B cell (primary cell): Measurements from ENCODE around the gene MYH11. TPM values are rescaled to one million over a fixed set of nuclear protein-coding genes. Genes with fewer than 3 reads are reported as not detected.

Source experiments
- ATAC-seq: fragments of 200-7000 bp; cut with Tn5 transposase; one replicate; pipeline ENCODE4 v1.10.0; 2021; ENCODE audit warnings: low read depth, mild to moderate bottlenecking, moderate number of reproducible peaks, moderate library complexity
- CTCF ChIA-PET: fragments of 350-600 bp; sonication (Branson Sonifier 250); formaldehyde crosslinking; loops from one replicate; lab custom pipeline; 2021; ENCODE audit warnings: antibody characterized with exemption, inconsistent platforms; lab: Charles Lee
- POLR2A ChIA-PET: fragments of 350-600 bp; sonication (Branson Sonifier 250); formaldehyde crosslinking; loops from one replicate; lab custom pipeline; 2021; ENCODE audit warnings: antibody characterized with exemption; lab: Charles Lee
- DNase-seq: peaks from one replicate; pipeline ENCODE4 v3.0.0; 2013
- H2AFZ ChIP-seq: 2 replicates; pipeline ENCODE4 v1.6.1; 2012; ENCODE audit warnings: mild to moderate bottlenecking, low read depth, low read length; ENCODE audit not compliant: insufficient read depth, poor library complexity, severe bottlenecking
- H3K27ac ChIP-seq, 2 donors: 1 replicate in 1 of 2; 2 replicates in 1 of 2; pipeline ENCODE4 v1.5.1; 2012 to 2013; ENCODE audit warnings: low read length in 2 of 2, mild to moderate bottlenecking in 2 of 2, moderate library complexity in 1 of 2
- H3K27me3 ChIP-seq, 4 experiments: fragments of 200-600 bp in 1 of 4; sonication (generic) in 1 of 4; replicated peaks in 1 of 4; 1 replicate in 2 of 4; 2 replicates in 2 of 4; pipeline versions ENCODE4 v1.6.1 to v1.7.0; 2013 to 2016; ENCODE audit warnings: low read length in 3 of 4, mild to moderate bottlenecking in 2 of 4, mixed read lengths in 1 of 4, moderate library complexity in 1 of 4; ENCODE audit not compliant: insufficient read depth in 4 of 4, control insufficient read depth in 3 of 4; ENCODE audit errors: control extremely low read depth in 1 of 4
- H3K36me3 ChIP-seq, 2 experiments: replicated peaks in 1 of 2; 1 replicate in 1 of 2; 2 replicates in 1 of 2; pipeline versions ENCODE4 v1.6.1 to v1.7.1; 2013; ENCODE audit warnings: low read length in 1 of 2; ENCODE audit not compliant: insufficient read depth in 2 of 2, control insufficient read depth in 1 of 2; ENCODE audit errors: control extremely low read depth in 1 of 2, extremely low read depth in 1 of 2
- H3K4me1 ChIP-seq, 2 donors: fragments of 200-600 bp in 1 of 2; sonication (generic) in 1 of 2; 1 replicate in 1 of 2; 2 replicates in 1 of 2; pipeline versions ENCODE4 v1.5.1 to v1.6.1; 2013 to 2017; ENCODE audit warnings: low read length in 2 of 2; ENCODE audit not compliant: control insufficient read depth in 2 of 2, insufficient read depth in 2 of 2
- H3K4me2 ChIP-seq: replicated peaks from 2 replicates; pipeline ENCODE3; 2012; ENCODE audit warnings: mild to moderate bottlenecking, low read depth, low read length; ENCODE audit not compliant: poor library complexity, severe bottlenecking
- H3K4me3 ChIP-seq, 5 experiments: fragments of 200-600 bp in 1 of 5; sonication (generic) in 1 of 5; 1 replicate in 3 of 5; 2 replicates in 2 of 5; pipeline versions ENCODE4 v1.5.1 to v1.7.0; 2011 to 2016; ENCODE audit warnings: low read length in 4 of 5, mild to moderate bottlenecking in 4 of 5, low read depth in 2 of 5, control low read depth in 1 of 5, moderate library complexity in 1 of 5; ENCODE audit not compliant: insufficient read depth in 1 of 5; ENCODE audit errors: control extremely low read depth in 1 of 5, extremely low read depth in 1 of 5
- H3K79me2 ChIP-seq: fragments of 200-600 bp; sonication (generic); one replicate; pipeline ENCODE4 v1.6.0; 2016; ENCODE audit warnings: low read length; ENCODE audit not compliant: control insufficient read depth, insufficient read depth
- H3K9ac ChIP-seq: fragments of 200-600 bp; sonication (generic); 2 replicates; pipeline ENCODE4 v1.6.1; 2017; ENCODE audit warnings: mild to moderate bottlenecking, low read length, moderate library complexity
- H3K9me3 ChIP-seq, 3 donors: one replicate each; pipeline versions ENCODE4 v1.6.1 to v1.7.1; 2013; ENCODE audit warnings: low read length in 2 of 3; ENCODE audit not compliant: control insufficient read depth in 2 of 3, insufficient read depth in 1 of 3; ENCODE audit errors: control extremely low read depth in 1 of 3
- H4K20me1 ChIP-seq: 2 replicates; pipeline ENCODE4 v1.6.0; 2012; ENCODE audit warnings: mild to moderate bottlenecking, low read length; ENCODE audit not compliant: insufficient read depth, control insufficient read depth, poor library complexity, severe bottlenecking
- H3K27ac Mint-ChIP-seq: one replicate; pipeline ENCODE4 v1.8.0; 2021; ENCODE audit warnings: mixed read lengths
- H3K27me3 Mint-ChIP-seq: one replicate; pipeline ENCODE4 v1.8.0; 2021; ENCODE audit warnings: mixed read lengths
- H3K4me1 Mint-ChIP-seq: one replicate; pipeline ENCODE4 v1.8.0; 2021; ENCODE audit warnings: mixed read lengths
- H3K4me3 Mint-ChIP-seq: one replicate; pipeline ENCODE4 v1.8.0; 2021; ENCODE audit warnings: mixed read lengths
- H3K9me3 Mint-ChIP-seq: one replicate; pipeline ENCODE4 v1.8.0; 2022; ENCODE audit warnings: mixed read lengths; ENCODE audit not compliant: insufficient read depth
- CTCF ChIP-seq: fragments of 200-600 bp; IDR thresholded peaks from one replicate; pipeline ENCODE4 v1.8.0; 2022; ENCODE audit warnings: antibody characterized with exemption, mild to moderate bottlenecking
- EZH2 ChIP-seq: IDR thresholded peaks from 2 replicates; pipeline ENCODE4 v1.6.1; 2012; ENCODE audit warnings: borderline replicate concordance, low read depth, mild to moderate bottlenecking, moderate library complexity, low read length; ENCODE audit not compliant: insufficient read depth, poor library complexity, severe bottlenecking
- WGBS: methylation state at CpG from one replicate; pipeline ENCODE4 v1.1.5; 2013; ENCODE audit warnings: missing lambda C conversion rate; ENCODE audit not compliant: insufficient coverage; 5-methylcytosine and 5-hydroxymethylcytosine counted together
- intact Hi-C: fragments of 100-400 bp; cut with micrococcal nuclease; formaldehyde crosslinking; loops from one replicate; pipeline ENCODE4 v1.10.0; 2022
- polyA plus RNA-seq: library from polyadenylated mRNA; depleted of rRNA; stranded (reverse); fragments of >200 nt; gene quantifications from 2 replicates; pipeline ENCODE4 v1.2.3, GENCODE V29; 2012
- total RNA-seq, 2 donors: library from RNA; stranded (reverse); fragments of 120-200 nt in 1 of 2; gene quantifications; 1 replicate in 1 of 2; 2 replicates in 1 of 2; pipeline versions ENCODE4 v1.2.3 to v1.2.4, GENCODE V29; 2013 to 2022

The MYH11 gene
- total and polyA plus RNA-seq, 2 donors (not counting 1 experiment from before 2014, with no cell fraction given): 0.05 to 0.16 TPM

- Histone ChIP-seq H2AFZ (no peak overlapping the region), H3K9me3 (peaks cover 0 to 5% (median 0%) of the 10 kb centered on the region in 3 donors), H3K36me3 (peaks cover 2 to 39% of the 10 kb centered on the region in 2 experiments), H3K4me2 (no peak overlapping the region), H4K20me1 (no peaks in the 10 kb centered on the region), H3K4me3 (no peak overlapping the region), H3K9ac (no peak overlapping the region), H3K4me1 (no peaks in the 10 kb centered on the region), H3K27me3 (no peaks in the 10 kb centered on the region), H3K79me2 (no peaks in the 10 kb centered on the region), H3K27ac (no peak overlapping the region)
- intact Hi-C loops: no loop called here
- POLR2A ChIA-PET: no interaction called here
- H3K27me3 Mint-ChIP-seq: no peaks in the 10 kb centered on the region
- ATAC-seq (no peak), DNase-seq (no peak)
- H3K4me3 Mint-ChIP-seq: no peak overlapping the region
- no peaks in the 10 kb centered on the region for H3K4me1 Mint-ChIP-seq
- no peak for TF ChIP-seq CTCF
- TF ChIP-seq EZH2: no peak
- CTCF ChIA-PET: interaction anchor here (1.2 kb wide), 1 partner anchor 18 kb away, joined by 3 read pairs; no protein-coding TSS in a partner anchor
- 97% methylated on average over 7 of the region's 7 CpGs for WGBS
- no peak overlapping the region for H3K27ac Mint-ChIP-seq
- no peaks in the 10 kb centered on the region for H3K9me3 Mint-ChIP-seq
Observed at GRCh38 chr16:15723808-15724207, 133.0 kb downstream of the MYH11 start.

- Mint-ChIP-seq H3K4me1 (no peaks in the 10 kb centered on the region), H3K27me3 (no peaks in the 10 kb centered on the region), H3K27ac (no peak overlapping the region), H3K9me3 (no peaks in the 10 kb centered on the region), H3K4me3 (no peak overlapping the region)
- Histone ChIP-seq H3K36me3 (peaks cover 1 to 51% of the 10 kb centered on the region in 2 experiments), H3K4me2 (no peak overlapping the region), H3K9me3 (peaks cover 0 to 3% (median 0%) of the 10 kb centered on the region in 3 donors), H3K4me1 (no peaks in the 10 kb centered on the region), H3K27me3 (no peaks in the 10 kb centered on the region), H4K20me1 (peaks cover 1% of the 10 kb centered on the region), H2AFZ (no peak overlapping the region), H3K9ac (no peak overlapping the region), H3K79me2 (no peaks in the 10 kb centered on the region), H3K4me3 (no peak overlapping the region), H3K27ac (no peak overlapping the region)
- CTCF ChIA-PET: no interaction called here
- ATAC-seq: no peak
- POLR2A ChIA-PET: no interaction called here
- WGBS: 99% methylated on average over 14 of the region's 14 CpGs
- no peak for TF ChIP-seq CTCF
- no peak for DNase-seq
- intact Hi-C loops: no loop called here
Observed at GRCh38 chr16:15721018-15721417, 135.8 kb downstream of the MYH11 start.
